ENCODE results near the gene MAVS. TPM values are rescaled to one million over a fixed set of nuclear protein-coding genes. Genes with fewer than 3 reads are reported as not detected.
"Not testable (repeated sequence)": the region's sequence is repeated elsewhere in the genome, so short reads cannot be mapped to it uniquely, and the experiment has no call there.

MAVS gene
- total RNA-seq, 1 donor from 2014 or later, result 35.2 TPM

- DNase-seq (ENCODE audit: low spot score in 2 of 2), result no peak
- intact Hi-C loops (cut with DNase I), result no loop called here
- H3K4me1 ChIP-seq, result peaks cover 16 to 75% of the 10 kb centered on the region in 2 donors
Observed at GRCh38 chr20:3896302-3896701, 49.7 kb downstream of the MAVS start.

GRCh38 chr20:3896853-3897583 is 50.4 kb downstream of the MAVS start:
- no peaks in the 10 kb centered on the region for H3K9me3 ChIP-seq
- no peaks in the 10 kb centered on the region for H3K36me3 ChIP-seq
- H3K4me3 ChIP-seq, result peak overlapping the region in 1 of 2 donors; percentile 20
- no peak for DNase-seq (ENCODE audit: low spot score in 2 of 2)
- H3K4me1 ChIP-seq, result peaks cover 16 to 75% of the 10 kb centered on the region in 2 donors
- intact Hi-C loops (cut with DNase I), result no loop called here
- H3K27me3 ChIP-seq, result no peaks in the 10 kb centered on the region
- peak overlapping the region; percentile 52 to 76 for H3K27ac ChIP-seq
- no peak for TF ChIP-seq CTCF (IDR thresholded peaks at IDR 0.05)

More at GRCh38 chr20:3896302-3896701, 49.7 kb downstream of the MAVS start:
- no peaks in the 10 kb centered on the region for H3K36me3 ChIP-seq
- H3K9me3 ChIP-seq, result no peaks in the 10 kb centered on the region
- TF ChIP-seq CTCF (IDR thresholded peaks at IDR 0.05), result no peak
- H3K27ac ChIP-seq, result peak overlapping the region; percentile 52 to 76
- H3K27me3 ChIP-seq, result no peaks in the 10 kb centered on the region
- peak overlapping the region in 1 of 2 donors; percentile 20 for H3K4me3 ChIP-seq

GRCh38 chr20:3898181-3898580 is 51.5 kb downstream of the MAVS start:
- H3K27me3 ChIP-seq; intact Hi-C loops (cut with DNase I); H3K4me3 ChIP-seq; H3K36me3 ChIP-seq; H3K9me3 ChIP-seq; DNase-seq (ENCODE audit: low spot score in 2 of 2): not testable (repeated sequence)
- Histone ChIP-seq H3K4me1 (peaks cover 18 to 73% of the 10 kb centered on the region in 2 donors), H3K27ac (peak overlapping the region in 1 of 2 donors; percentile 25)

- Histone ChIP-seq H3K4me1 (peaks cover 23 to 74% of the 10 kb centered on the region in 2 donors), H3K27me3 (no peaks in the 10 kb centered on the region), H3K4me3 (no peak overlapping the region), H3K9me3 (no peaks in the 10 kb centered on the region), H3K36me3 (no peaks in the 10 kb centered on the region), H3K27ac (peak overlapping the region; percentile 25 to 48)
- DNase-seq (ENCODE audit: low spot score in 2 of 2), result no peak
- intact Hi-C loops (cut with DNase I), result no loop called here
- no peak for TF ChIP-seq CTCF (IDR thresholded peaks at IDR 0.05)
Observed at GRCh38 chr20:3898639-3899038, 52.0 kb downstream of the MAVS start.

- Histone ChIP-seq H3K36me3 (no peaks in the 10 kb centered on the region), H3K9me3 (no peaks in the 10 kb centered on the region), H3K27ac (peak overlapping the region; percentile 26 to 37), H3K27me3 (no peaks in the 10 kb centered on the region), H3K4me3 (no peak overlapping the region), H3K4me1 (peaks cover 19 to 65% of the 10 kb centered on the region in 2 donors)
- no peak for TF ChIP-seq CTCF (IDR thresholded peaks at IDR 0.05)
- intact Hi-C loops (cut with DNase I), result no loop called here
- DNase-seq (ENCODE audit: low spot score in 2 of 2), result no peak
Observed at GRCh38 chr20:3900187-3900604, 53.6 kb downstream of the MAVS start.

GRCh38 chr20:3901028-3901705 is 54.5 kb downstream of the MAVS start:
- Histone ChIP-seq H3K36me3 (no peaks in the 10 kb centered on the region), H3K9me3 (no peaks in the 10 kb centered on the region), H3K27ac (peak overlapping the region; percentile 26 to 37), H3K4me3 (peak overlapping the region; percentile 23 to 36), H3K4me1 (peaks cover 19 to 65% of the 10 kb centered on the region in 2 donors), H3K27me3 (no peaks in the 10 kb centered on the region)
- no peak for DNase-seq (ENCODE audit: low spot score in 2 of 2)
- no peak for TF ChIP-seq CTCF (IDR thresholded peaks at IDR 0.05)
- intact Hi-C loops (cut with DNase I), result no loop called here
